Measurements from ENCODE around the gene NUDT14.

GRCh38 chr14:105146181-105146975 lies 34.7 kb downstream of the NUDT14 start:
- TF ChIP-seq CTCF (IDR thresholded peaks at IDR 0.05) (no peak), POLR2A (IDR thresholded peaks at IDR 0.05) (no peak), POLR2AphosphoS5 (IDR thresholded peaks at IDR 0.05) (no peak)
